Loucy (cell line): ENCODE measurements around the gene EZR.
A peak's percentile ranks its signal among the peaks of the same experiment; 100 is the strongest.

Source experiments
- H2AFZ ChIP-seq: fragments of 200-600 bp; sonication (generic); 2 replicates; pipeline ENCODE4 v1.6.0; 2016; ENCODE audit warnings: antibody characterized with exemption, mild to moderate bottlenecking, low read length, moderate library complexity
- H3F3A ChIP-seq: fragments of 200-600 bp; 2 replicates; pipeline ENCODE4 v1.6.0; 2016; ENCODE audit warnings: antibody characterized with exemption, low read depth, mild to moderate bottlenecking
- H3K27me3 ChIP-seq: fragments of 200-600 bp; sonication (generic); 2 replicates; pipeline ENCODE4 v1.6.1; 2014; ENCODE audit warnings: low read length, mild to moderate bottlenecking; ENCODE audit not compliant: insufficient read depth, poor library complexity, severe bottlenecking
- H3K36me3 ChIP-seq: fragments of 200-600 bp; sonication (generic); 2 replicates; pipeline ENCODE4 v1.6.1; 2016; ENCODE audit warnings: low read length; ENCODE audit not compliant: insufficient read depth
- H3K4me1 ChIP-seq: fragments of 200-600 bp; sonication (generic); 2 replicates; pipeline ENCODE4 v1.5.1; 2014; ENCODE audit warnings: low read length, mild to moderate bottlenecking; ENCODE audit not compliant: insufficient read depth, poor library complexity, severe bottlenecking
- H3K4me2 ChIP-seq: fragments of 200-600 bp; sonication (generic); 2 replicates; pipeline ENCODE4 v1.6.0; 2014; ENCODE audit warnings: antibody characterized with exemption, low read length, low read depth, mild to moderate bottlenecking; ENCODE audit not compliant: poor library complexity, severe bottlenecking
- H3K4me3 ChIP-seq: fragments of 200-600 bp; sonication (generic); 2 replicates; pipeline ENCODE4 v1.5.1; 2014; ENCODE audit warnings: low read length, mild to moderate bottlenecking, mixed read lengths; ENCODE audit not compliant: poor library complexity, severe bottlenecking
- H3K79me2 ChIP-seq: fragments of 200-600 bp; sonication (generic); 2 replicates; pipeline ENCODE4 v1.6.1; 2014; ENCODE audit warnings: low read length; ENCODE audit not compliant: insufficient read depth
- H3K9ac ChIP-seq: fragments of 200-600 bp; sonication (generic); 2 replicates; pipeline ENCODE4 v1.6.0; 2014; ENCODE audit warnings: mild to moderate bottlenecking, low read depth, low read length, moderate library complexity; ENCODE audit not compliant: poor library complexity, severe bottlenecking
- H3K9me2 ChIP-seq: fragments of 200-600 bp; sonication (generic); replicated peaks from 2 replicates; pipeline ENCODE4 v1.6.1; 2016; ENCODE audit warnings: low read depth, low read length, mixed read lengths
- H3K9me3 ChIP-seq: fragments of 200-600 bp; sonication (generic); 2 replicates; pipeline ENCODE4 v1.6.1; 2014; ENCODE audit warnings: mild to moderate bottlenecking, antibody characterized with exemption, low read length, low read depth; ENCODE audit not compliant: insufficient read depth
- H4K20me1 ChIP-seq: fragments of 200-600 bp; sonication (generic); 2 replicates; pipeline ENCODE4 v1.6.0; 2014; ENCODE audit warnings: antibody characterized with exemption, low read length, mild to moderate bottlenecking; ENCODE audit not compliant: insufficient read depth, poor library complexity, severe bottlenecking
- CTCF ChIP-seq: fragments of 200-600 bp; sonication (generic); conservative IDR thresholded peaks from 2 replicates; pipeline ENCODE4 v1.5.1; 2014; ENCODE audit warnings: mild to moderate bottlenecking, antibody characterized with exemption, low read length
- EZH2phosphoT487 ChIP-seq: fragments of 200-600 bp; IDR thresholded peaks from 2 replicates; pipeline ENCODE4 v1.6.1; 2018; ENCODE audit warnings: antibody characterized with exemption, mild to moderate bottlenecking, moderate library complexity, borderline replicate concordance

EZR gene

GRCh38 chr6:158752613-158753012 is 66.6 kb downstream of the EZR start:
- TF ChIP-seq CTCF (peak; percentile 47), EZH2phosphoT487 (no peak)
- H3K36me3 ChIP-seq: no peaks in the 10 kb centered on the region
- no peaks in the 10 kb centered on the region for H3K9me3 ChIP-seq
- H3K4me1 ChIP-seq: no peaks in the 10 kb centered on the region
- H3K27me3 ChIP-seq: no peaks in the 10 kb centered on the region
- no peak overlapping the region for H3K4me3 ChIP-seq
- no peak overlapping the region for H3K4me2 ChIP-seq
- H3K9me2 ChIP-seq: no peaks in the 10 kb centered on the region
- H3F3A ChIP-seq: no peaks in the 10 kb centered on the region
- H4K20me1 ChIP-seq: no peaks in the 10 kb centered on the region
- no peak overlapping the region for H3K9ac ChIP-seq
- no peaks in the 10 kb centered on the region for H3K79me2 ChIP-seq
- no peak overlapping the region for H2AFZ ChIP-seq

- H3K4me1 ChIP-seq: no peaks in the 10 kb centered on the region
- no peaks in the 10 kb centered on the region for H3K79me2 ChIP-seq
- H3K9ac ChIP-seq: no peak overlapping the region
- no peaks in the 10 kb centered on the region for H3F3A ChIP-seq
- TF ChIP-seq CTCF (no peak), EZH2phosphoT487 (no peak)
- no peaks in the 10 kb centered on the region for H4K20me1 ChIP-seq
- H3K4me3 ChIP-seq: no peak overlapping the region
- H3K4me2 ChIP-seq: no peak overlapping the region
- no peaks in the 10 kb centered on the region for H3K9me2 ChIP-seq
- no peak overlapping the region for H2AFZ ChIP-seq
- H3K27me3 ChIP-seq: no peaks in the 10 kb centered on the region
- H3K36me3 ChIP-seq: no peaks in the 10 kb centered on the region
- no peaks in the 10 kb centered on the region for H3K9me3 ChIP-seq
Measured at GRCh38 chr6:158751921-158752320, 67.2 kb downstream of the EZR start.

- no peaks in the 10 kb centered on the region for H3K9me3 ChIP-seq
- H2AFZ ChIP-seq: no peak overlapping the region
- H3K9me2 ChIP-seq: no peaks in the 10 kb centered on the region
- no peaks in the 10 kb centered on the region for H4K20me1 ChIP-seq
- no peak overlapping the region for H3K4me3 ChIP-seq
- no peaks in the 10 kb centered on the region for H3K27me3 ChIP-seq
- H3K9ac ChIP-seq: no peak overlapping the region
- no peaks in the 10 kb centered on the region for H3F3A ChIP-seq
- no peaks in the 10 kb centered on the region for H3K79me2 ChIP-seq
- H3K36me3 ChIP-seq: no peaks in the 10 kb centered on the region
- no peak overlapping the region for H3K4me2 ChIP-seq
- TF ChIP-seq EZH2phosphoT487: no peak
- TF ChIP-seq CTCF: no peak
- no peaks in the 10 kb centered on the region for H3K4me1 ChIP-seq
Measured at GRCh38 chr6:158751224-158751623, 67.9 kb downstream of the EZR start.
